GM12878 (cell line): ENCODE measurements around the gene ATP6V0E1. TPM values are rescaled to one million over a fixed set of nuclear protein-coding genes. Genes with fewer than 3 reads are reported as not detected.

Experiments used
- BHLHE40 ChIP-seq, 2 experiments: fragments of 450-650 bp in 1 of 2; IDR thresholded peaks; 2 replicates each; pipeline ENCODE4 v1.6.1; 2011 to 2017; ENCODE audit warnings: low read depth in 2 of 2, borderline replicate concordance in 1 of 2, improper control_type of control experiment in 1 of 2, low read length in 1 of 2, mild to moderate bottlenecking in 1 of 2
- CBX3 ChIP-seq: fragments of 200-600 bp; sonication (generic); IDR thresholded peaks from 2 replicates; pipeline ENCODE4 v1.6.1; 2016; ENCODE audit warnings: low read depth, borderline replicate concordance
- CREB1 ChIP-seq: IDR thresholded peaks from 2 replicates; pipeline ENCODE4 v1.6.1; 2012; ENCODE audit warnings: low read depth, mild to moderate bottlenecking, inconsistent platforms
- FOXK2 ChIP-seq: fragments of 450-650 bp; IDR thresholded peaks from 2 replicates; pipeline ENCODE4 v1.6.1; 2017; ENCODE audit warnings: mild to moderate bottlenecking, moderate library complexity
- GABPA ChIP-seq: IDR thresholded peaks from 2 replicates; pipeline ENCODE4 v1.6.1; 2014; ENCODE audit warnings: antibody characterized with exemption, low read depth, mild to moderate bottlenecking, inconsistent platforms
- GATAD2B ChIP-seq: fragments of 450-650 bp; conservative IDR thresholded peaks from 2 replicates; pipeline ENCODE4 v1.6.1; 2017; ENCODE audit warnings: low read depth, mild to moderate bottlenecking, moderate library complexity
- IKZF1 ChIP-seq: fragments of 450-650 bp; conservative IDR thresholded peaks from 2 replicates; pipeline ENCODE4 v1.6.1; 2017; ENCODE audit warnings: antibody characterized with exemption, mild to moderate bottlenecking
- IRF5 ChIP-seq: fragments of 450-650 bp; IDR thresholded peaks from 2 replicates; pipeline ENCODE4 v1.6.1; 2017; ENCODE audit warnings: borderline replicate concordance
- JUND ChIP-seq: IDR thresholded peaks from 2 replicates; pipeline ENCODE4 v1.6.1; 2012; ENCODE audit warnings: low read depth, mild to moderate bottlenecking, low read length, improper control_type of control experiment, moderate library complexity
- NFYA ChIP-seq: IDR thresholded peaks from 2 replicates; pipeline ENCODE4 v1.6.1; 2011; ENCODE audit warnings: low read depth, mild to moderate bottlenecking, low read length, improper control_type of control experiment, borderline replicate concordance
- NR2C1 ChIP-seq: fragments of 450-650 bp; IDR thresholded peaks from 2 replicates; pipeline ENCODE4 v1.6.1; 2017; ENCODE audit warnings: antibody characterized with exemption, mild to moderate bottlenecking, moderate library complexity
- NR2F1 ChIP-seq: fragments of 450-650 bp; conservative IDR thresholded peaks from 2 replicates; pipeline ENCODE4 v1.6.1; 2017; ENCODE audit warnings: mild to moderate bottlenecking
- PAX8 ChIP-seq: fragments of 450-650 bp; IDR thresholded peaks from 2 replicates; pipeline ENCODE4 v1.6.1; 2017; ENCODE audit warnings: mild to moderate bottlenecking, moderate library complexity
- POLR2A ChIP-seq: IDR thresholded peaks from 2 replicates; pipeline ENCODE4 v1.6.1; 2011; ENCODE audit warnings: low read depth, mild to moderate bottlenecking, low read length
- POU2F2 ChIP-seq: IDR thresholded peaks from 3 replicates; pipeline ENCODE4 v1.6.1; 2011; ENCODE audit warnings: low read depth, mild to moderate bottlenecking, low read length, borderline replicate concordance
- TBL1XR1 ChIP-seq: IDR thresholded peaks from 2 replicates; pipeline ENCODE4 v1.6.1; 2012; ENCODE audit warnings: low read depth, low read length, improper control_type of control experiment
- ZNF207 ChIP-seq: fragments of 450-650 bp; IDR thresholded peaks from 2 replicates; pipeline ENCODE4 v1.6.1; 2014; ENCODE audit warnings: antibody characterized with exemption, mild to moderate bottlenecking, borderline replicate concordance
- ZNF384 ChIP-seq: IDR thresholded peaks from 2 replicates; pipeline ENCODE4 v1.6.1; 2012; ENCODE audit warnings: low read depth, mild to moderate bottlenecking, low read length, improper control_type of control experiment, borderline replicate concordance
- ZZZ3 ChIP-seq: IDR thresholded peaks from 2 replicates; pipeline ENCODE4 v1.6.1; 2011; ENCODE audit warnings: low read depth; ENCODE audit not compliant: control insufficient read depth, insufficient read length
- polyA plus RNA-seq, 11 experiments: library from polyadenylated mRNA; depleted of rRNA in 4 of 11; unstranded in 6 of 11; stranded (reverse) in 5 of 11; fragments of >200 nt; fragmentation: Nextera tagmentation in 4 of 11; fragmentation: Illumina TruSeq in 1 of 11; extraction: Ambion mirVana in 4 of 11; extraction: Trizol in 1 of 11; gene quantifications; 1 replicate in 1 of 11; 2 replicates in 10 of 11; pipeline versions ENCODE4 v1.2.1 to v1.2.3, GENCODE V29; 2011 to 2016; ENCODE audit warnings: inconsistent platforms in 2 of 11, missing spikeins in 2 of 11, low read depth in 1 of 11
- total RNA-seq, 4 experiments: library from RNA; depleted of rRNA in 3 of 4; stranded (reverse); fragments of >200 nt in 3 of 4; fragmentation: Illumina TruSeq in 1 of 4; extraction: Trizol in 1 of 4; gene quantifications; 2 replicates each; pipeline versions ENCODE4 v1.2.1 to v1.2.3, GENCODE V29; 2013 to 2021
- TF ChIP-seq, protein P1 (sequence below): fragments of 450-650 bp; IDR thresholded peaks from 2 replicates; pipeline ENCODE4 v1.6.1; 2017; ENCODE audit warnings: mild to moderate bottlenecking, moderate library complexity
- TF ChIP-seq, protein P2 (sequence below): fragments of 450-650 bp; IDR thresholded peaks from 2 replicates; pipeline ENCODE4 v1.6.1; 2018; ENCODE audit warnings: mild to moderate bottlenecking, low read depth, moderate library complexity; ENCODE audit not compliant: partially characterized antibody

Gene ATP6V0E1
- total and polyA plus RNA-seq, 10 of the 15 experiments (the other 5 are each of a cell fraction or from before 2014, with no cell fraction given) = 143 to 787 (median 306) TPM

DNA sequence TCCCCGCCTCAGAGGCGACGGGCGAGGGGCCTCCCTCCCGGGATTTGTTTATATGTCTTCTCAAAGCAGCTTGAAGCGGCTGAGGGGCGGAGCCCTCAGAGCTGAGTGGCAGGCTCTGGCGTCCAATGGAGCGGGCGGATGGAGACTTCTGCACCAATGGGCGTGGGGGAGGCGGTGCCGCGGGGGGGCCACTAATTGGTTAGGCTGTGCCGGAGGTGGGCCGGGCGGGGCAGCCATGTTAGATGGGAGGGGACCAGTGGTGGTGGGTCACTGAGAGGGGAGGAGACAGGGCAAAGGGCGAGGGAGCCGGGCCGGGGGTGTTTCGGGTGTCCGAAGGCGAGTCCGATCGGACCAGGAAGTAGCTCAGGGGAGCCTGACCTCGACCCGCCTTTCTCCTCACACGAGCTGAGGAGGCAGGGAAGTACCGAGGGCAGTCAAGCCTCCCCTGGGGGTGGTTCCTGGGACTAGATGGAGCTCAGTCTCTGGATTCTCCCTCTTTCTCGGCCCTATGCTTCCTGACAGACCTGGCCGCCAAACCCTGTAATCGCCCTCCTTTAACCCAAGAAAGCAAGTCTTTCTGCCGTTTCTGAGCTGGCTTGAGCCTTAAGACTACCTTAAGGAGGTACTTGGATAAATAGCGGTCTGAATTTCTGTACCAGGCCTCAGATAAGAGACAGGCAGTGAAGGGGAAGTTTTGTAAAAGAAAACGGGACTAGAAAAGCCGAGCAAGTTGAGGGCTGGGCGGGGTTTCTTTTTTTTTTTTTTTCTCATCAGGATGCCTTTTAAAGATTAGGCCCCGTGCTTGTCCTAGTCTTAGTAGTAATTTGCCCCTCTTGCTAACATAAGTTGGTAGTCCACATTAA, 73.7 kb downstream of the ATP6V0E1 start (continued):
- TF ChIP-seq, protein P1, sequence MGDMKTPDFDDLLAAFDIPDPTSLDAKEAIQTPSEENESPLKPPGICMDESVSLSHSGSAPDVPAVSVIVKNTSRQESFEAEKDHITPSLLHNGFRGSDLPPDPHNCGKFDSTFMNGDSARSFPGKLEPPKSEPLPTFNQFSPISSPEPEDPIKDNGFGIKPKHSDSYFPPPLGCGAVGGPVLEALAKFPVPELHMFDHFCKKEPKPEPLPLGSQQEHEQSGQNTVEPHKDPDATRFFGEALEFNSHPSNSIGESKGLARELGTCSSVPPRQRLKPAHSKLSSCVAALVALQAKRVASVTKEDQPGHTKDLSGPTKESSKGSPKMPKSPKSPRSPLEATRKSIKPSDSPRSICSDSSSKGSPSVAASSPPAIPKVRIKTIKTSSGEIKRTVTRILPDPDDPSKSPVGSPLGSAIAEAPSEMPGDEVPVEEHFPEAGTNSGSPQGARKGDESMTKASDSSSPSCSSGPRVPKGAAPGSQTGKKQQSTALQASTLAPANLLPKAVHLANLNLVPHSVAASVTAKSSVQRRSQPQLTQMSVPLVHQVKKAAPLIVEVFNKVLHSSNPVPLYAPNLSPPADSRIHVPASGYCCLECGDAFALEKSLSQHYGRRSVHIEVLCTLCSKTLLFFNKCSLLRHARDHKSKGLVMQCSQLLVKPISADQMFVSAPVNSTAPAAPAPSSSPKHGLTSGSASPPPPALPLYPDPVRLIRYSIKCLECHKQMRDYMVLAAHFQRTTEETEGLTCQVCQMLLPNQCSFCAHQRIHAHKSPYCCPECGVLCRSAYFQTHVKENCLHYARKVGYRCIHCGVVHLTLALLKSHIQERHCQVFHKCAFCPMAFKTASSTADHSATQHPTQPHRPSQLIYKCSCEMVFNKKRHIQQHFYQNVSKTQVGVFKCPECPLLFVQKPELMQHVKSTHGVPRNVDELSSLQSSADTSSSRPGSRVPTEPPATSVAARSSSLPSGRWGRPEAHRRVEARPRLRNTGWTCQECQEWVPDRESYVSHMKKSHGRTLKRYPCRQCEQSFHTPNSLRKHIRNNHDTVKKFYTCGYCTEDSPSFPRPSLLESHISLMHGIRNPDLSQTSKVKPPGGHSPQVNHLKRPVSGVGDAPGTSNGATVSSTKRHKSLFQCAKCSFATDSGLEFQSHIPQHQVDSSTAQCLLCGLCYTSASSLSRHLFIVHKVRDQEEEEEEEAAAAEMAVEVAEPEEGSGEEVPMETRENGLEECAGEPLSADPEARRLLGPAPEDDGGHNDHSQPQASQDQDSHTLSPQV = no peak
- TF ChIP-seq JUND (0 out of 2 replicates have a peak, but pooled peaks have one; percentile 27), FOXK2 (peak; percentile 71), POLR2A (peak; percentile 72), POU2F2 (peak; percentile 58; the same call in 1 of the 3 replicates), IKZF1 (peak; percentile 88), CBX3 (no peak), ZNF207 (no peak), NR2F1 (peak; percentile 96), CREB1 (peak; percentile 64; the same call in 1 of the 2 replicates), NR2C1 (peak; percentile 79), NFYA (peak; percentile 37), TBL1XR1 (peak; percentile 50; the same call in 1 of the 2 replicates), PAX8 (no peak), BHLHE40 (IDR thresholded peaks at IDR 0.05; ENCODE audit: borderline replicate concordance in 1 of 2, low read depth in 2 of 2, low read length in 1 of 2) (peak in 1 of 2 experiments; percentile 69; a peak in 3 of 4 replicates), ZZZ3 (no peak), GATAD2B (peak; percentile 71), GABPA (peak; percentile 70), ZNF384 (peak; percentile 90), IRF5 (no peak)
- TF ChIP-seq, protein P2, sequence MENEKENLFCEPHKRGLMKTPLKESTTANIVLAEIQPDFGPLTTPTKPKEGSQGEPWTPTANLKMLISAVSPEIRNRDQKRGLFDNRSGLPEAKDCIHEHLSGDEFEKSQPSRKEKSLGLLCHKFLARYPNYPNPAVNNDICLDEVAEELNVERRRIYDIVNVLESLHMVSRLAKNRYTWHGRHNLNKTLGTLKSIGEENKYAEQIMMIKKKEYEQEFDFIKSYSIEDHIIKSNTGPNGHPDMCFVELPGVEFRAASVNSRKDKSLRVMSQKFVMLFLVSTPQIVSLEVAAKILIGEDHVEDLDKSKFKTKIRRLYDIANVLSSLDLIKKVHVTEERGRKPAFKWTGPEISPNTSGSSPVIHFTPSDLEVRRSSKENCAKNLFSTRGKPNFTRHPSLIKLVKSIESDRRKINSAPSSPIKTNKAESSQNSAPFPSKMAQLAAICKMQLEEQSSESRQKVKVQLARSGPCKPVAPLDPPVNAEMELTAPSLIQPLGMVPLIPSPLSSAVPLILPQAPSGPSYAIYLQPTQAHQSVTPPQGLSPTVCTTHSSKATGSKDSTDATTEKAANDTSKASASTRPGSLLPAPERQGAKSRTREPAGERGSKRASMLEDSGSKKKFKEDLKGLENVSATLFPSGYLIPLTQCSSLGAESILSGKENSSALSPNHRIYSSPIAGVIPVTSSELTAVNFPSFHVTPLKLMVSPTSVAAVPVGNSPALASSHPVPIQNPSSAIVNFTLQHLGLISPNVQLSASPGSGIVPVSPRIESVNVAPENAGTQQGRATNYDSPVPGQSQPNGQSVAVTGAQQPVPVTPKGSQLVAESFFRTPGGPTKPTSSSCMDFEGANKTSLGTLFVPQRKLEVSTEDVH = no peak
